ENCODE data around the gene HEBP2. TPM values are rescaled to one million over a fixed set of nuclear protein-coding genes. Genes with fewer than 3 reads are reported as not detected.

Gene HEBP2
- total RNA-seq, 1 donor from 2014 or later: 64.8 TPM

- H3K4me3 ChIP-seq (ENCODE audit: low read depth, low read length): no peak overlapping the region
- FAIRE-seq: no peak
- peak; percentile 82 for DNase-seq (ENCODE audit: low read depth)
- peaks cover 20% of the 10 kb centered on the region for H3K36me3 ChIP-seq (ENCODE audit: control insufficient read depth, insufficient read depth, low read length)
- H3K27me3 ChIP-seq (ENCODE audit: control insufficient read depth, insufficient read depth, low read length): no peaks in the 10 kb centered on the region
- TF ChIP-seq CTCF (IDR thresholded peaks at IDR 0.05; ENCODE audit: insufficient read depth, low read length, severe bottlenecking): no peak
Measured at GRCh38 chr6:138410048-138410735, 6.2 kb downstream of the HEBP2 start.

GRCh38 chr6:138410972-138411880 is 7.2 kb downstream of the HEBP2 start:
- no peak for TF ChIP-seq CTCF (IDR thresholded peaks at IDR 0.05; ENCODE audit: insufficient read depth, low read length, severe bottlenecking)
- Histone ChIP-seq H3K36me3 (ENCODE audit: control insufficient read depth, insufficient read depth, low read length) (peaks cover 18% of the 10 kb centered on the region), H3K27me3 (ENCODE audit: control insufficient read depth, insufficient read depth, low read length) (no peaks in the 10 kb centered on the region), H3K4me3 (ENCODE audit: low read depth, low read length) (no peak overlapping the region)
- no peak for FAIRE-seq
- peak; percentile 95 for DNase-seq (ENCODE audit: low read depth)

DNA sequence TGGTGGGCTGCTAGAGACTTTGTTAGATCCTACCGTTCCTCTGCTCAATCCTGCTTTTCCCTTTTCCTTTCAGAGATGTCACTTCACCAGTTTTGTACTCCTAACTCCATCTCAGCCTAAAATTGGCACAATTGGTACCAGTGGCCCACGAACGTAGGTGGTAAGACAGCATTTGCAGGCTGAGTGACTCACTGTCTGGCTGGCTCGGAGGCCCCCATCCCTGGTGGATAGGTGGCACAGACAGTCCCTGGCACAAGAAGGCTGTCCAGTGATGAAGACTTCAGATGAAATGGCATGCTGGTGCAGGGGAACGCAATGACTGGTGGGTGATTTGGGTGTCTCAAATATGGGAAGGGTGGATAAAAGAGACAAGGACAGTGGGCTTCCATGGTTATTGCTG is 11.1 kb downstream of the HEBP2 start:
- Histone ChIP-seq H3K4me3 (ENCODE audit: low read depth, low read length) (no peak overlapping the region), H3K36me3 (ENCODE audit: control insufficient read depth, insufficient read depth, low read length) (peaks cover 6% of the 10 kb centered on the region), H3K27me3 (ENCODE audit: control insufficient read depth, insufficient read depth, low read length) (no peaks in the 10 kb centered on the region)
- TF ChIP-seq CTCF (IDR thresholded peaks at IDR 0.05; ENCODE audit: insufficient read depth, low read length, severe bottlenecking): no peak
- FAIRE-seq (no peak), DNase-seq (ENCODE audit: low read depth) (no peak)

- H3K36me3 ChIP-seq (ENCODE audit: control insufficient read depth, insufficient read depth, low read length): peaks cover 6% of the 10 kb centered on the region
- no peaks in the 10 kb centered on the region for H3K27me3 ChIP-seq (ENCODE audit: control insufficient read depth, insufficient read depth, low read length)
- TF ChIP-seq CTCF (IDR thresholded peaks at IDR 0.05; ENCODE audit: insufficient read depth, low read length, severe bottlenecking): no peak
- no peak for FAIRE-seq
- H3K4me3 ChIP-seq (ENCODE audit: low read depth, low read length): no peak overlapping the region
- DNase-seq (ENCODE audit: low read depth): no peak
Measured at GRCh38 chr6:138416206-138416605, 12.2 kb downstream of the HEBP2 start.

- FAIRE-seq (no peak), DNase-seq (ENCODE audit: low read depth) (no peak)
- Histone ChIP-seq H3K27me3 (ENCODE audit: control insufficient read depth, insufficient read depth, low read length) (no peaks in the 10 kb centered on the region), H3K4me3 (ENCODE audit: low read depth, low read length) (no peak overlapping the region), H3K36me3 (ENCODE audit: control insufficient read depth, insufficient read depth, low read length) (peaks cover 3% of the 10 kb centered on the region)
- TF ChIP-seq CTCF (IDR thresholded peaks at IDR 0.05; ENCODE audit: insufficient read depth, low read length, severe bottlenecking): no peak
Measured at GRCh38 chr6:138417493-138418117, 13.6 kb downstream of the HEBP2 start.

Measured in bronchial epithelial cell (primary cell).